GM10266 (cell line): ENCODE measurements around the gene DEGS2.
"Not testable (repeated sequence)": the region's sequence is repeated elsewhere in the genome, so short reads cannot be mapped to it uniquely, and the experiment has no call there.

Experiments used
- DNase-seq: peaks from one replicate; pipeline ENCODE4 v3.0.0; 2012; ENCODE audit errors: extremely low spot score
- TF ChIP-seq, protein P1 (sequence below): IDR thresholded peaks from 2 replicates; pipeline ENCODE4 v1.5.1; 2012; ENCODE audit warnings: mild to moderate bottlenecking, low read depth; ENCODE audit not compliant: control insufficient read depth, insufficient read depth; ENCODE audit errors: missing control alignments

Gene DEGS2

DNA sequence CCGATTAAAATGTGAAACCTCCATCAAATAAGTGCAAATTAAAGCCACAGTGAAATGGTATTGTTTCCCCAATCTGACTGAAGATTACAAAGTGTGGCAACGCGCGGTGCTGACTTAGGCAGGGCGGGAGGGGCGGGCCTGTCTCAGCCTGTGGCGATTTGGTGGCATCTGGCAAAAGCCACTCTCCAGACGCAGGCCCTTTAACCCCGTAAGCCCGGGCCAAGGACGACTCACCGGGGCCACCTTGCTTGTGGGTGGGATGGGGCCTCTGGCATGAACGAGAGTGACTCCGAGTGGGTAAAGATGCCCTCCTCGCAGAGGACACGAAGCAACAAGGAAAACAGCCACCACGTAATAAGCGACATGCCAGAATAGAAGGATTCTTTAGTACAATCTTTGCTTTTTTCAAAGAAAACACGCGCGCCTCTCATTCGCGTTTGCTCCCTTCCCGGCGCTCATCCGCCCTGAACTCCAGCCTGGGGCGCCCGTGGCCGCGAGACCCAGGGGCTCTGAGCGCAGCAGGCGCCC is 815 bp downstream of the DEGS2 start:
- TF ChIP-seq, protein P1, sequence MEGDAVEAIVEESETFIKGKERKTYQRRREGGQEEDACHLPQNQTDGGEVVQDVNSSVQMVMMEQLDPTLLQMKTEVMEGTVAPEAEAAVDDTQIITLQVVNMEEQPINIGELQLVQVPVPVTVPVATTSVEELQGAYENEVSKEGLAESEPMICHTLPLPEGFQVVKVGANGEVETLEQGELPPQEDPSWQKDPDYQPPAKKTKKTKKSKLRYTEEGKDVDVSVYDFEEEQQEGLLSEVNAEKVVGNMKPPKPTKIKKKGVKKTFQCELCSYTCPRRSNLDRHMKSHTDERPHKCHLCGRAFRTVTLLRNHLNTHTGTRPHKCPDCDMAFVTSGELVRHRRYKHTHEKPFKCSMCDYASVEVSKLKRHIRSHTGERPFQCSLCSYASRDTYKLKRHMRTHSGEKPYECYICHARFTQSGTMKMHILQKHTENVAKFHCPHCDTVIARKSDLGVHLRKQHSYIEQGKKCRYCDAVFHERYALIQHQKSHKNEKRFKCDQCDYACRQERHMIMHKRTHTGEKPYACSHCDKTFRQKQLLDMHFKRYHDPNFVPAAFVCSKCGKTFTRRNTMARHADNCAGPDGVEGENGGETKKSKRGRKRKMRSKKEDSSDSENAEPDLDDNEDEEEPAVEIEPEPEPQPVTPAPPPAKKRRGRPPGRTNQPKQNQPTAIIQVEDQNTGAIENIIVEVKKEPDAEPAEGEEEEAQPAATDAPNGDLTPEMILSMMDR, result no peak
- no peak for DNase-seq

DNA sequence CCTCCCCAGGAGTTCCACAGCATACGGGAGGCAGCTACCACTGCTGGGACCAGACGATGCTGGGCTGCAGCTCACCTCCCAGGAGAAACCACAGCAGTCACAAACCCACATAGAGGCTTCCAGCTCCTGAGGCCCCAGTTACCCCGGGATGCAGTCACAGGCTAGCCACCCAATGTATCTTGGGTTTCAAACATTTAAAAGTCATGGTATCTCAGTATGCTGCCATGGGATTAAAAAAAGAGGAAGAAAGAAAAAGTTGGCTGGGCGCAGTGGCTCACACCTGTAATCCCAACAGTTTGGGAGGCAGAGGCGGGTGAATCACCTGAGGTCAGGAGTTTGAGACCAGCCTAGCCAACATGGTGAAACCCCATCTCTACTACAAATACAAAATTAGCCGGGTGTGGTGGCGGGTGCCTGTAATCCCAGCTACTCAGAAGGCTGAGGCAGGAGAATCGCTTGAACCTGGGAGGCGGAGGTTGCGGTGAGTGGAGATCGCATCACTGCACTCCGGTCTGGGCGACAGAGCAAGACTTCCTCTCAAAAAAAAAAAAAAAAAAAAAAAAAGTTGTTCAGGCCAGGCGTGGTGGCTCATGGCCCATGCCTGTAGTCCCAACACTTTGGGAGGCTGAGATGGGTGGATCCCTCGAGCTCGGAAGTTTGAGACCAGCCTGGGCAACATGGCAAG is 1.8 kb downstream of the DEGS2 start:
- not testable (repeated sequence) for DNase-seq

DNA sequence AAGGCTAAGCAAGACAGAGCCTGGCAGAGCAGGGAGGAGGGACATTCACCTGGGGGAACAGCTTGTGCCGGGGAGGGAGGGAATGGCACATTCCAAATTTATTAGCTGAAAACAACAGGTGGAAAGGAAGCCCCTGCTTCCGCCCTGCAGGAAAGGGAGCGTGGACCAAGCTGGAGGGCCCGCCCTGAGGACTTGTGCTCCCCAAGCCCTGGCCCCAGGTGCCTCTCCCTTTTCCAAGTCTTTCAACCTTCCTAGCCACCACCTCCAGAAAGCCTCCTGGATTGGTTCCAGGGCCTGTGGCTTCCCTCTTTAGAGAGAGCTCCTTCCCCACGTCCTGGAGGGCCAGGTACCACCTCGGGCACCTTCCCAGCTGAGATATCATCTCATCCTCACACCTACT is 2.7 kb downstream of the DEGS2 start:
- DNase-seq, result no peak
- TF ChIP-seq, protein P1, result no peak

DNA sequence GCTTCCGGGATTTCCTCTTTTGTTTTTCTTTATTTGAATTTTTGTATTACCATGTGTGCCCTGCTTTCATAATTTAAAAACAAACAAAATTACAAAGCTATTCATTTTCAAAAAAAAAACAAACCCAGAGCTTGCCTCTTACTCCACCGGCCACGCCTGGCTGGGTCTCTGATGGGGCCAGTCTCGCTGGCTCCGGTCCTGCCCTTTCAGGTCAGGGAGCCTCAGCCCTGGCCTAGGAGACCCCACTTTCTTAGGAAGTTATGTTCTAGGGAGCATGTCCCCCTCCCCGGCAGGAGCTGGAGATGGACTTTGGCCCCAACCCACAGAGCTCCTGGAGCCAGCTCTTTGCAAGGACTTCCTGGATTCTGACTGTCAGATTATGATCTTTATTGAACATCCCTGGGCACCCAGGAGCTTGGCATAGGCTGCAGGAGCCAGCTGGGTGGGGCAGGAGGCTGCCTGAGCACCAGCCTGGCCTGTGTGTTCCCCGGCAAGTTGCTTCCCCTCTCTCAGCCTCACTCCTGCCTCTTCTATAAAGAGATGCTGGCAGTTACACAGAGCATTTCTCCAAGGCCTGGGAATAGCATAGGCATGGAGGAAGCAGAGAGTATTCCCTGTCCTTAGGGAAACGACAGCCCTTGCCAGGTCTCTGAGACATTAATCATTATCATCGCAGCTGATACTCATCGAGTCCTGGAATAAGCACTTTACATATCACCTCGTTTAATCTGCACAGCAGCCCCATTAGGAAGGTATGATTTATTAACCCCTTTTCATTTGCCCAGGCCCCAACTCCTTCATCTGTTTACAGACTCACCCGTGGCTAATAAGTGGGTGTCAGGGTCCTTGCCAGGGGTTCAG is 3.5 kb downstream of the DEGS2 start:
- no peak for DNase-seq

DNA sequence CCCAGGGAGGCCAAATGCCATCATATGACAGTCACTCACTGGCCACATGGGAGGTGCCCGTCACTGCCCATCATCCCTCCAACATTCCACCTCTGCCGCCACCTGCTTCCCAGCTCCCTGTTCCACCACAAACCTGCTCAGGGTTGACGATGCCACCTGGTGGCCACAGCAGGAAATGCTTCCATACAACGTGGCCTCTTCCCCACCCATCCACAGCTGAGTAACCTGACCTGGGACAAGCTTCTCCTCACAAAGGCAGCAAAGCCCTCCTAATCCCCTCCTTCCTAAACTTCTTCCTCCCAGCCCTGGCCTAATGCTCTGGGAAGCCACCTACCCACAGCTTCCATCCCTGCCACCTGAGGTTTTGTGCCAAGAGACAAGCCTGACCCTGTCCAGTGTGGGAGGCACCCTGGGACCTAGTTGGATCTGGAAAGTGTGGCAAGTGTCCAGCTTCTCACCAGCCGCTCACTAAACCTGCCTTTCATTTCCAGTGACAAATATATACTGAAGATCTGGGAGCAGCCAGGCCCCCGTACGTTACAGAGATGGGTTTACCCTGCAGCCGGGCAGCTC is 4.3 kb downstream of the DEGS2 start:
- no peak for DNase-seq
- TF ChIP-seq, protein P1, result peak; percentile 54

More for the DNA sequence above, 3.5 kb downstream of the DEGS2 start:
- TF ChIP-seq, protein P1, result no peak

DNA sequence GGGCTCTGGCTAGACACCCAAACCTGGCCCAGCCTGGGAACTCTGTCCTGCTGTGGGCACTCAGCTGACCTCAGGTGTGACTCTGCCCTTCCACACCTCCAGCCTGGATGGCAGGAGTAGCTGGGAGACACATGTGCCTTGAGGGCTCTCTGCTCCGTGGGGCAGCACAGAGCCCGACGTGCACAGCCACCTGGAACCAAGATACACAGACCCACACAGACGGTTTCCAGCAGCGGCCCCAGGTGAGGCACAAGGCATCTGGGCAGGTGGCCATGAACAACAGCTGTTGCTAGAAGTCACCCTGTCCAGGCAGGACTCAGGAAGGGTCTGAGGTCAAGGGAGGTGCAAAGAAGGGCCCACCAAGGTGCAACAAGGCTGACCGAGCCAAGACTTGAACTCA is 5.9 kb downstream of the DEGS2 start:
- DNase-seq, result no peak
- TF ChIP-seq, protein P1, result no peak

DNA sequence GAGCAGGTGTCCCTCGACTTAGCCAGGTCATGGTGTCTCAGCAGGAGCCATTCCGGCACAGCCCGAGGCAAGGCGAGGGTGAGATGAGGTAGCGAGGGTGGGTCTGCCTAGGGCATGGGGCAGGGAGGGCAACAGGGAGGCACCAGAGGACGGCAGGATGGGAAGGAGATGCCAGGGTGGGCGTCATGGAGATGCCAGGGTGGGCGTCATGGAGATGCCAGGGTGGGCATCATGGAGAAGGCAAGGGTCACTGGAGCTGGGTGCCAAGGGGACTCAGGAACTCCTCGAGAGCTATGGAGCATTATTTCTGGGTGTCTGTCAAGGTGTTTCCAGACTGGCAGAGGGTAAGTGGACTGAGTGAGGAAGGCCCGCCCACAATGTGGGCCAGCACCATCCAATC is 7.4 kb downstream of the DEGS2 start:
- TF ChIP-seq, protein P1, result no peak
- DNase-seq, result no peak
